Neural cell (in vitro differentiated cells): ENCODE results near the gene SORCS1. TPM values are rescaled to one million over a fixed set of nuclear protein-coding genes. Genes with fewer than 3 reads are reported as not detected.

Experiments
- H2AFZ ChIP-seq: fragments of 200-600, 300-800 bp; sonication (generic), shearing (Covaris generic); 2 replicates; pipeline ENCODE4 v1.6.0; 2014; ENCODE audit warnings: low read depth, mild to moderate bottlenecking, antibody characterized with exemption, low read length, moderate library complexity
- H3F3A ChIP-seq: fragments of 200-600 bp; shearing (Covaris generic); 2 replicates; pipeline ENCODE4 v1.6.1; 2016; ENCODE audit warnings: mild to moderate bottlenecking, moderate library complexity, mixed read lengths, antibody characterized with exemption, low read length; ENCODE audit not compliant: insufficient read depth, poor library complexity, severe bottlenecking
- H3K27ac ChIP-seq: fragments of 200-600, 300-800 bp; sonication (generic), shearing (Covaris generic); 2 replicates; pipeline ENCODE4 v1.5.1; 2014; ENCODE audit warnings: mild to moderate bottlenecking, low read length, moderate library complexity
- H3K27me3 ChIP-seq: fragments of 300-800, 200-600 bp; sonication (generic), shearing (Covaris generic); 2 replicates; pipeline ENCODE4 v1.6.0; 2014; ENCODE audit warnings: mild to moderate bottlenecking, low read depth, low read length, moderate library complexity; ENCODE audit not compliant: insufficient read depth
- H3K36me3 ChIP-seq: fragments of 300-800, 200-600 bp; sonication (generic), shearing (Covaris generic); 2 replicates; pipeline ENCODE4 v1.5.1; 2014; ENCODE audit warnings: mild to moderate bottlenecking, antibody characterized with exemption, low read length, moderate library complexity; ENCODE audit not compliant: insufficient read depth
- H3K4me2 ChIP-seq: fragments of 300-800, 200-600 bp; sonication (generic), shearing (Covaris generic); 2 replicates; pipeline ENCODE4 v1.6.0; 2014; ENCODE audit warnings: mild to moderate bottlenecking, low read length
- H3K4me3 ChIP-seq: fragments of 300-800, 200-600 bp; sonication (generic), shearing (Covaris generic); 2 replicates; pipeline ENCODE4 v1.5.1; 2014; ENCODE audit warnings: mild to moderate bottlenecking, low read length, moderate library complexity
- H3K79me2 ChIP-seq: fragments of 200-600 bp; shearing (Covaris generic); replicated peaks from 2 replicates; pipeline ENCODE4 v1.6.0; 2014; ENCODE audit warnings: mild to moderate bottlenecking, low read length, moderate library complexity; ENCODE audit not compliant: insufficient read depth
- H3K9ac ChIP-seq: fragments of 300-800, 200-600 bp; sonication (generic), shearing (Covaris generic); 2 replicates; pipeline ENCODE4 v1.6.1; 2016; ENCODE audit warnings: mild to moderate bottlenecking, low read length, mixed read lengths
- H3K9me2 ChIP-seq: fragments of 200-600 bp; shearing (Covaris generic); 2 replicates; pipeline ENCODE4 v1.6.1; 2016; ENCODE audit warnings: mild to moderate bottlenecking, low read length, mixed read lengths; ENCODE audit not compliant: insufficient read depth
- H3K9me3 ChIP-seq: fragments of 200-600, 300-800 bp; sonication (generic), shearing (Covaris generic); 2 replicates; pipeline ENCODE4 v1.6.1; 2016; ENCODE audit warnings: mild to moderate bottlenecking, mixed run types, low read length, moderate library complexity, mixed read lengths
- H4K20me1 ChIP-seq: fragments of 200-600 bp; shearing (Covaris generic); 2 replicates; pipeline ENCODE4 v1.6.1; 2016; ENCODE audit warnings: mild to moderate bottlenecking, mixed run types; ENCODE audit not compliant: insufficient read depth
- EP300 ChIP-seq: fragments of 450-650 bp; conservative IDR thresholded peaks from 2 replicates; pipeline ENCODE4 v1.6.1; 2014; ENCODE audit warnings: antibody characterized with exemption, mild to moderate bottlenecking, moderate library complexity; ENCODE audit not compliant: poor library complexity, severe bottlenecking
- EZH2 ChIP-seq: fragments of 200-600, 300-800 bp; shearing (Covaris generic), sonication (generic); IDR thresholded peaks from 2 replicates; pipeline ENCODE4 v1.6.1; 2014; ENCODE audit warnings: antibody characterized with exemption, low read length, borderline replicate concordance, mild to moderate bottlenecking; ENCODE audit not compliant: insufficient read depth, poor library complexity, severe bottlenecking
- MXI1 ChIP-seq: fragments of 450-650 bp; conservative IDR thresholded peaks from 2 replicates; pipeline ENCODE4 v1.6.1; 2014; ENCODE audit warnings: antibody characterized with exemption, mild to moderate bottlenecking; ENCODE audit not compliant: poor library complexity, severe bottlenecking
- POLR2AphosphoS5 ChIP-seq: IDR thresholded peaks from 2 replicates; pipeline ENCODE4 v1.6.1; 2012
- RAD21 ChIP-seq: fragments of 450-650 bp; conservative IDR thresholded peaks from 2 replicates; pipeline ENCODE4 v1.6.1; 2014; ENCODE audit warnings: antibody characterized with exemption, mild to moderate bottlenecking, moderate library complexity
- REST ChIP-seq: IDR thresholded peaks from 2 replicates; pipeline ENCODE4 v1.6.1; 2012; ENCODE audit warnings: borderline replicate concordance
- SMC3 ChIP-seq: fragments of 450-650 bp; conservative IDR thresholded peaks from 2 replicates; pipeline ENCODE4 v1.6.1; 2014; ENCODE audit warnings: antibody characterized with exemption, mild to moderate bottlenecking, moderate library complexity; ENCODE audit not compliant: poor library complexity
- TAF1 ChIP-seq: IDR thresholded peaks from 2 replicates; pipeline ENCODE4 v1.6.1; 2012; ENCODE audit warnings: low read depth
- polyA plus RNA-seq: library from polyadenylated mRNA; depleted of rRNA; stranded (reverse); fragments of >200 nt; gene quantifications from 2 replicates; pipeline ENCODE4 v1.2.3, GENCODE V29; 2014
- TF ChIP-seq, protein P1 (sequence below): fragments of 450-650 bp; IDR thresholded peaks from 2 replicates; pipeline ENCODE4 v1.5.1; 2014; ENCODE audit warnings: antibody characterized with exemption, mild to moderate bottlenecking, moderate library complexity; ENCODE audit not compliant: poor library complexity, severe bottlenecking

Gene SORCS1
- polyA plus RNA-seq, 1 donor from 2014 or later: 27.0 TPM

DNA sequence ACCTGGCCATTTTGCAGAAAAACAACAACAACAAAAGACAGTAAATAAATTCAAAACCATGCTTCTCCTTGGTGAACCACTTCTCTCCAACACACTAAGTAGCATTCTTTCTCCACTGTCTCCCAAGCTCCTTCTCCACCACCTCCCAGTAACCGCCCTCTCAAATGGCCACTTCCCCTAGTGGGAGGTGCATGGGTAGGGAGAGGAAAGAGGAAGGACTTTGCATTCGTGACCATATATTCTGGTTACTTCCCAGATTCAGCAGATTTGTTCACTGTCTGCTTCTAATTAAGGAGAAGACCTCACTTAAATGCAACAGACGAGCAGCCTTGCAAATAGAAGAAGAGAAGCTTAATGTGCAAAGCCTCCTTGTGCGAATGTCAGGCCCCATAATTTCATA, 166.8 kb downstream of the SORCS1 start:
- no peak overlapping the region for H3K9ac ChIP-seq
- no peaks in the 10 kb centered on the region for H3F3A ChIP-seq
- H3K36me3 ChIP-seq: no peaks in the 10 kb centered on the region
- H3K27ac ChIP-seq: no peak overlapping the region
- H3K27me3 ChIP-seq: no peaks in the 10 kb centered on the region
- no peaks in the 10 kb centered on the region for H4K20me1 ChIP-seq
- H3K4me3 ChIP-seq: no peak overlapping the region
- H3K4me2 ChIP-seq: no peak overlapping the region
- no peaks in the 10 kb centered on the region for H3K79me2 ChIP-seq
- TF ChIP-seq RAD21 (no peak), EP300 (no peak), POLR2AphosphoS5 (no peak), MXI1 (no peak), SMC3 (no peak), EZH2 (no peak), TAF1 (no peak), REST (no peak)
- TF ChIP-seq, protein P1, sequence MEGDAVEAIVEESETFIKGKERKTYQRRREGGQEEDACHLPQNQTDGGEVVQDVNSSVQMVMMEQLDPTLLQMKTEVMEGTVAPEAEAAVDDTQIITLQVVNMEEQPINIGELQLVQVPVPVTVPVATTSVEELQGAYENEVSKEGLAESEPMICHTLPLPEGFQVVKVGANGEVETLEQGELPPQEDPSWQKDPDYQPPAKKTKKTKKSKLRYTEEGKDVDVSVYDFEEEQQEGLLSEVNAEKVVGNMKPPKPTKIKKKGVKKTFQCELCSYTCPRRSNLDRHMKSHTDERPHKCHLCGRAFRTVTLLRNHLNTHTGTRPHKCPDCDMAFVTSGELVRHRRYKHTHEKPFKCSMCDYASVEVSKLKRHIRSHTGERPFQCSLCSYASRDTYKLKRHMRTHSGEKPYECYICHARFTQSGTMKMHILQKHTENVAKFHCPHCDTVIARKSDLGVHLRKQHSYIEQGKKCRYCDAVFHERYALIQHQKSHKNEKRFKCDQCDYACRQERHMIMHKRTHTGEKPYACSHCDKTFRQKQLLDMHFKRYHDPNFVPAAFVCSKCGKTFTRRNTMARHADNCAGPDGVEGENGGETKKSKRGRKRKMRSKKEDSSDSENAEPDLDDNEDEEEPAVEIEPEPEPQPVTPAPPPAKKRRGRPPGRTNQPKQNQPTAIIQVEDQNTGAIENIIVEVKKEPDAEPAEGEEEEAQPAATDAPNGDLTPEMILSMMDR: no peak
- H2AFZ ChIP-seq: no peak overlapping the region
- H3K9me3 ChIP-seq: no peaks in the 10 kb centered on the region
- no peaks in the 10 kb centered on the region for H3K9me2 ChIP-seq

DNA sequence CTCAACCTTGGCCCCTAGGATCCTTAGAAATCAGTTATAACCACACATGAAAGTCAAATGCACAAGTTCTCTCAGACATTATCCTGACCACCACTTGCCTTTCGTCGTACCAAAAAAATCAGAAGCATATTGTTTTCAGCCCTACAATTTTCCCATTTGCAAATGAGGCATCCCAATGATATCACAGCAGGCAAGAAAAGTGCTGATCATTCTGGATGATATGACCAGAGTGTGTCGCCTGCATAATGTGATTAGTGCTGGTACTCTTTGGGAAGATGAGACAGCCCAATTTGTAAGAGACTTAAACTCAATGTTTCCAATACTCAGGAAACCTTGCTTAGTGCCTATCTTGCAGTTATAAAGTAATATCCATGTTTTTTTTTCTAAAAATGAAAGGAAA, 168.0 kb downstream of the SORCS1 start:
- no peaks in the 10 kb centered on the region for H3K79me2 ChIP-seq
- H3K4me3 ChIP-seq: no peak overlapping the region

GRCh38 chr10:106992055-106992454, 172.5 kb downstream of the SORCS1 start:
- no peaks in the 10 kb centered on the region for H3K79me2 ChIP-seq
- H3K27ac ChIP-seq: peak overlapping the region; percentile 54
- no peak overlapping the region for H3K4me3 ChIP-seq
- H3K9ac ChIP-seq: no peak overlapping the region
- no peaks in the 10 kb centered on the region for H3K9me2 ChIP-seq
- no peaks in the 10 kb centered on the region for H3F3A ChIP-seq
- H3K36me3 ChIP-seq: no peaks in the 10 kb centered on the region
- TF ChIP-seq MXI1 (no peak), POLR2AphosphoS5 (no peak), TAF1 (no peak), SMC3 (no peak), EP300 (no peak), REST (no peak), RAD21 (no peak), EZH2 (no peak)
- TF ChIP-seq, protein P1: no peak
- no peaks in the 10 kb centered on the region for H3K9me3 ChIP-seq
- no peak overlapping the region for H3K4me2 ChIP-seq
- H4K20me1 ChIP-seq: no peaks in the 10 kb centered on the region
- no peaks in the 10 kb centered on the region for H3K27me3 ChIP-seq
- H2AFZ ChIP-seq: no peak overlapping the region

More for the DNA sequence above, 168.0 kb downstream of the SORCS1 start:
- H3F3A ChIP-seq: no peaks in the 10 kb centered on the region
- no peak for TF ChIP-seq TAF1
- H3K36me3 ChIP-seq: no peaks in the 10 kb centered on the region
- H3K9me3 ChIP-seq: no peaks in the 10 kb centered on the region
- H3K4me2 ChIP-seq: no peak overlapping the region
- H3K27me3 ChIP-seq: no peaks in the 10 kb centered on the region
- H3K9me2 ChIP-seq: no peaks in the 10 kb centered on the region
- no peak overlapping the region for H3K9ac ChIP-seq
- no peak overlapping the region for H2AFZ ChIP-seq
- no peak overlapping the region for H3K27ac ChIP-seq
- no peaks in the 10 kb centered on the region for H4K20me1 ChIP-seq
